Keratinocyte (primary cell): ENCODE measurements around the gene RNU7-1. TPM values are rescaled to one million over a fixed set of nuclear protein-coding genes. Genes with fewer than 3 reads are reported as not detected.

Experiments
- DNase-seq: peaks from one replicate; pipeline ENCODE4 v3.0.0-alpha.2; 2011; ENCODE audit warnings: low read depth, missing footprints, low spot score
- FAIRE-seq: peaks from 2 replicates; lab custom pipeline; 2011; peaks lifted over from hg19 to GRCh38; lab: Jason Lieb, UNC
- H2AFZ ChIP-seq: 2 replicates; pipeline ENCODE4 v1.6.0; 2012; ENCODE audit warnings: low read length, control low read depth, inconsistent platforms; ENCODE audit not compliant: control insufficient read depth
- H3K27ac ChIP-seq: 2 replicates; pipeline ENCODE4 v1.5.1; 2011; ENCODE audit warnings: low read length; ENCODE audit not compliant: control insufficient read depth, insufficient read depth
- H3K27me3 ChIP-seq: 3 replicates; pipeline ENCODE4 v1.6.0; 2011; ENCODE audit warnings: low read length; ENCODE audit not compliant: control insufficient read depth, insufficient read depth; ENCODE audit errors: extremely low read depth
- H3K36me3 ChIP-seq, 2 experiments: 2 replicates in 1 of 2; 3 replicates in 1 of 2; pipeline ENCODE4 v1.5.1; 2011; ENCODE audit warnings: low read length in 2 of 2, mild to moderate bottlenecking in 1 of 2; ENCODE audit not compliant: control insufficient read depth in 2 of 2, insufficient read depth in 2 of 2; ENCODE audit errors: extremely low read depth in 1 of 2
- H3K4me1 ChIP-seq: 3 replicates; pipeline ENCODE4 v1.5.1; 2011; ENCODE audit warnings: low read length; ENCODE audit not compliant: control insufficient read depth, insufficient read depth; ENCODE audit errors: extremely low read depth
- H3K4me2 ChIP-seq: 3 replicates; pipeline ENCODE4 v1.6.0; 2011; ENCODE audit warnings: low read depth, low read length; ENCODE audit not compliant: control insufficient read depth, insufficient read depth; ENCODE audit errors: extremely low read depth
- H3K4me3 ChIP-seq, 3 experiments: fragments of 200-600 bp in 1 of 3; sonication (generic) in 1 of 3; 2 replicates in 2 of 3; 3 replicates in 1 of 3; pipeline ENCODE4 v1.5.1; 2011 to 2016; ENCODE audit warnings: low read length in 3 of 3, mild to moderate bottlenecking in 3 of 3, control low read depth in 2 of 3, inconsistent platforms in 1 of 3, low read depth in 1 of 3, mixed read lengths in 1 of 3, mixed run types in 1 of 3, moderate library complexity in 1 of 3; ENCODE audit not compliant: control insufficient read depth in 2 of 3, insufficient read depth in 2 of 3; ENCODE audit errors: extremely low read depth in 1 of 3
- H3K79me2 ChIP-seq: 2 replicates; pipeline ENCODE4 v1.6.0; 2012; ENCODE audit warnings: low read length; ENCODE audit not compliant: control insufficient read depth, insufficient read depth
- H3K9ac ChIP-seq: 3 replicates; pipeline ENCODE4 v1.6.0; 2011; ENCODE audit warnings: low read length; ENCODE audit not compliant: control insufficient read depth, insufficient read depth; ENCODE audit errors: extremely low read depth
- H3K9me1 ChIP-seq: 3 replicates; pipeline ENCODE4 v1.6.0; 2011; ENCODE audit warnings: low read length; ENCODE audit not compliant: control insufficient read depth, insufficient read depth; ENCODE audit errors: extremely low read depth
- H3K9me3 ChIP-seq: 2 replicates; pipeline ENCODE4 v1.5.1; 2012; ENCODE audit warnings: low read depth, low read length; ENCODE audit not compliant: control insufficient read depth
- H4K20me1 ChIP-seq: 3 replicates; pipeline ENCODE4 v1.6.0; 2011; ENCODE audit warnings: low read length; ENCODE audit not compliant: control insufficient read depth, insufficient read depth; ENCODE audit errors: extremely low read depth
- CTCF ChIP-seq, 3 experiments: IDR thresholded peaks in 1 of 3; conservative IDR thresholded peaks in 1 of 3; optimal IDR thresholded peaks in 1 of 3; 2 replicates in 2 of 3; 3 replicates in 1 of 3; pipeline versions ENCODE3 to v1.5.1; 2011; ENCODE audit warnings: low read length in 3 of 3, mild to moderate bottlenecking in 3 of 3, moderate library complexity in 2 of 3, control low read depth in 1 of 3, inconsistent platforms in 1 of 3; ENCODE audit not compliant: insufficient read depth in 2 of 3; ENCODE audit errors: extremely low read depth in 1 of 3
- EZH2 ChIP-seq: IDR thresholded peaks from one replicate; pipeline ENCODE4 v1.6.1; 2012; ENCODE audit warnings: inconsistent platforms, mild to moderate bottlenecking, low read length, moderate library complexity
- dilution Hi-C: fragments of 300-500 bp; cut with MboI; formaldehyde crosslinking; loops from one replicate; pipeline ENCODE4 v1.7.0; 2020; ENCODE audit warnings: low sequenced_read_pairs; ENCODE audit not compliant: extremely low pct_ligation_motif_present
- polyA plus RNA-seq, 5 experiments: library from polyadenylated mRNA; depleted of rRNA in 3 of 5; stranded (reverse) in 3 of 5; stranded (forward) in 1 of 5; unstranded in 1 of 5; fragments of >200 nt; gene quantifications; 1 replicate in 1 of 5; 2 replicates in 3 of 5; 3 replicates in 1 of 5; pipeline versions ENCODE4 v1.2.1 to v1.2.3, GENCODE V29; 2011 to 2012; ENCODE audit warnings: missing spikeins in 2 of 5, low read depth in 1 of 5, low replicate concordance in 1 of 5

Gene RNU7-1
- polyA plus RNA-seq, 1 donor (not counting 4 experiments of a cell fraction or from before 2014, with no cell fraction given), result not detected

- Histone ChIP-seq H2AFZ (no peak overlapping the region), H3K9ac (no peak overlapping the region), H3K9me3 (no peaks in the 10 kb centered on the region), H3K9me1 (peaks cover 2% of the 10 kb centered on the region), H3K4me2 (no peak overlapping the region), H3K36me3 (no peaks in the 10 kb centered on the region), H3K79me2 (no peaks in the 10 kb centered on the region), H3K4me1 (peaks cover 9% of the 10 kb centered on the region), H3K27me3 (peaks cover 16% of the 10 kb centered on the region), H3K27ac (no peak overlapping the region), H4K20me1 (no peaks in the 10 kb centered on the region), H3K4me3 (no peak overlapping the region)
- FAIRE-seq (no peak), DNase-seq (no peak)
- TF ChIP-seq EZH2, result no peak
- no peak for TF ChIP-seq CTCF (optimal IDR thresholded peaks at IDR 0.05 in 1 of 3, IDR thresholded peaks at IDR 0.05 in 1 of 3, conservative IDR thresholded peaks at IDR 0.05 in 1 of 3; ENCODE audit: extremely low read depth in 1 of 3, insufficient read depth in 2 of 3, low read length in 3 of 3)
- dilution Hi-C loops, result no loop called here
Observed at GRCh38 chr12:6917491-6918231, 26.0 kb upstream of the RNU7-1 start.

GRCh38 chr12:6919588-6919987 lies 24.0 kb upstream of the RNU7-1 start:
- FAIRE-seq, result peak; percentile 79

More at GRCh38 chr12:6919588-6919987, 24.0 kb upstream of the RNU7-1 start:
- peak; percentile 3 to 59 (median 34) for TF ChIP-seq CTCF (optimal IDR thresholded peaks at IDR 0.05 in 1 of 3, IDR thresholded peaks at IDR 0.05 in 1 of 3, conservative IDR thresholded peaks at IDR 0.05 in 1 of 3; ENCODE audit: extremely low read depth in 1 of 3, insufficient read depth in 2 of 3, low read length in 3 of 3)
- TF ChIP-seq EZH2, result no peak
- H3K36me3 ChIP-seq, result no peaks in the 10 kb centered on the region
- H3K27ac ChIP-seq, result no peak overlapping the region
- H4K20me1 ChIP-seq, result no peaks in the 10 kb centered on the region
- H3K27me3 ChIP-seq, result peaks cover 11% of the 10 kb centered on the region
- peak; percentile 86 for DNase-seq
- no peak overlapping the region for H3K9ac ChIP-seq
- peaks cover 15% of the 10 kb centered on the region for H3K4me1 ChIP-seq
- no peak overlapping the region for H3K4me3 ChIP-seq
- peak overlapping the region; percentile 31 for H3K4me2 ChIP-seq
- dilution Hi-C loops, result no loop called here
- H3K9me3 ChIP-seq, result no peaks in the 10 kb centered on the region
- H2AFZ ChIP-seq, result no peak overlapping the region
- H3K79me2 ChIP-seq, result no peaks in the 10 kb centered on the region
- peaks cover 2% of the 10 kb centered on the region for H3K9me1 ChIP-seq
